Panc1 (cell line): ENCODE measurements around the gene HSP90AB1.

Experiments
- POLR2AphosphoS5 ChIP-seq: IDR thresholded peaks from 2 replicates; pipeline ENCODE4 v1.6.1; 2012; ENCODE audit warnings: mild to moderate bottlenecking, low read depth, low read length, moderate library complexity
- SIN3A ChIP-seq: IDR thresholded peaks from 2 replicates; pipeline ENCODE4 v1.6.1; 2012; ENCODE audit warnings: low read depth, mild to moderate bottlenecking, low read length, moderate library complexity, borderline replicate concordance; ENCODE audit not compliant: insufficient read depth
- TF ChIP-seq, protein P1 (sequence below): fragments of 450-650 bp; IDR thresholded peaks from 2 replicates; pipeline ENCODE4 v1.5.1; 2017; ENCODE audit warnings: mild to moderate bottlenecking

DNA sequence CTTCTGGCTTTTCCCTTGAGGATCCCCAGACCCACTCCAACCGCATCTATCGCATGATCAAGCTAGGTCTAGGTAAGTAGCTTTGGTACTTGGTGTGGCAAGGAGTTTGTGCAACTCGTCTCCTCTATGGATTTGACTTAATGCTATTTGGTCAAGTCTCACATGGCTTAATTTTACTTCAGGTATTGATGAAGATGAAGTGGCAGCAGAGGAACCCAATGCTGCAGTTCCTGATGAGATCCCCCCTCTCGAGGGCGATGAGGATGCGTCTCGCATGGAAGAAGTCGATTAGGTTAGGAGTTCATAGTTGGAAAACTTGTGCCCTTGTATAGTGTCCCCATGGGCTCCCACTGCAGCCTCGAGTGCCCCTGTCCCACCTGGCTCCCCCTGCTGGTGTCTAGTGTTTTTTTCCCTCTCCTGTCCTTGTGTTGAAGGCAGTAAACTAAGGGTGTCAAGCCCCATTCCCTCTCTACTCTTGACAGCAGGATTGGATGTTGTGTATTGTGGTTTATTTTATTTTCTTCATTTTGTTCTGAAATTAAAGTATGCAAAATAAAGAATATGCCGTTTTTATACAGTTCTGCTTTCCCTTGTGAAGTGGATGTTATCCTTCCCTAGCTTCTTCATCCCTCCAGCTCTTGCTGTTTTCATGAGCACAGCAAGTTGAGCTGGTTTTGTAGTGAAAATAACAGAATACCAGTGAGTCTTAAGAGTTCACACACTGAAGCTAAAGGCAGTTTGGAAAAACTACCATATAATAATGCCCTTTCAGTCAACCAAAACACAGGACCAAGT lies 6.6 kb downstream of the HSP90AB1 start:
- TF ChIP-seq, protein P1, sequence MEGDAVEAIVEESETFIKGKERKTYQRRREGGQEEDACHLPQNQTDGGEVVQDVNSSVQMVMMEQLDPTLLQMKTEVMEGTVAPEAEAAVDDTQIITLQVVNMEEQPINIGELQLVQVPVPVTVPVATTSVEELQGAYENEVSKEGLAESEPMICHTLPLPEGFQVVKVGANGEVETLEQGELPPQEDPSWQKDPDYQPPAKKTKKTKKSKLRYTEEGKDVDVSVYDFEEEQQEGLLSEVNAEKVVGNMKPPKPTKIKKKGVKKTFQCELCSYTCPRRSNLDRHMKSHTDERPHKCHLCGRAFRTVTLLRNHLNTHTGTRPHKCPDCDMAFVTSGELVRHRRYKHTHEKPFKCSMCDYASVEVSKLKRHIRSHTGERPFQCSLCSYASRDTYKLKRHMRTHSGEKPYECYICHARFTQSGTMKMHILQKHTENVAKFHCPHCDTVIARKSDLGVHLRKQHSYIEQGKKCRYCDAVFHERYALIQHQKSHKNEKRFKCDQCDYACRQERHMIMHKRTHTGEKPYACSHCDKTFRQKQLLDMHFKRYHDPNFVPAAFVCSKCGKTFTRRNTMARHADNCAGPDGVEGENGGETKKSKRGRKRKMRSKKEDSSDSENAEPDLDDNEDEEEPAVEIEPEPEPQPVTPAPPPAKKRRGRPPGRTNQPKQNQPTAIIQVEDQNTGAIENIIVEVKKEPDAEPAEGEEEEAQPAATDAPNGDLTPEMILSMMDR: peak; percentile 87
- no peak for TF ChIP-seq SIN3A
- no peak for TF ChIP-seq POLR2AphosphoS5
